ENCODE results near the gene PLCXD1.
"Not testable (repeated sequence)": the region's sequence is repeated elsewhere in the genome, so short reads cannot be mapped to it uniquely, and the experiment has no call there.

The PLCXD1 gene, protein sequence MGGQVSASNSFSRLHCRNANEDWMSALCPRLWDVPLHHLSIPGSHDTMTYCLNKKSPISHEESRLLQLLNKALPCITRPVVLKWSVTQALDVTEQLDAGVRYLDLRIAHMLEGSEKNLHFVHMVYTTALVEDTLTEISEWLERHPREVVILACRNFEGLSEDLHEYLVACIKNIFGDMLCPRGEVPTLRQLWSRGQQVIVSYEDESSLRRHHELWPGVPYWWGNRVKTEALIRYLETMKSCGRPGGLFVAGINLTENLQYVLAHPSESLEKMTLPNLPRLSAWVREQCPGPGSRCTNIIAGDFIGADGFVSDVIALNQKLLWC

DNA sequence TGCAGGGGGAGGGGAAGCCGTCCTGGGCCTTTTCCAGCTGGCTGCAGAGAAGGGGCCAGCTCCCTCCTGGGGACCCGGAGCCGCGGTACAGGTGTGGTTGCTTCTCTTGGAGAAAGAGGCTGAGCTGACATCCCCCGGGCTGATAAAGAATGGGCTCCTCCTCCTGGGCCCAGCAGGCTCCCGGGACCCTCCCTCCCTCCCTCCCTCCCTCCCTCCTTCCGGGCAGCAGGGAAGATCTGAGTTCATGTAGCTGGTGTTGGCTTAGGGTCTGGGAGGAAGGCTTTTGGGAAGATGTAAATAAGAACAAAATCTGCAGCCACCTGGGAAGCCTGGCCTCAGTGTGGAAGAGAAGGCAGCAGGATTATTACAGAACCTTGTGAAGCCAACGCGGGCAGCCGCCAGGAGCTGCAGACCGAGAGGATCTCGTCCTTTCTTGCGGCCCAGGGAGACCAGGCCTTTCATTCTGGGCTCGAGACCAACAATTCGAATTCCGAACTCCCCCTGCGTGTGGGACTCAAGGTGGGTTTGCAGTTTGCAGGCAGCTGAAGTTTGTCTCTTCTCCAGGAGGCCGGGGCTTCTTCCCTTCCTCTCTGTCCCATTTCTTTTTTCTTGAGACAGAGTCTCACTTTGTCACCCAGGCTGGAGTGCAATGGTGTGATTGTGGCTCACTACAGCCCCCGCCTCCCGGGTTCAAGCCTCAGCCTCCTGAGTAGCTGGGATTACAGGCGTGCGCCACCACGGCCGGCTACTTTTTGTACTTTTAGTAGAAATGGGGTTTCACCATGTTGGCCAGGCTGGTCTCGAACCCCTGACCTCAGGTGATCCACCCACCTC is at the start of gene PLCXD1:
Gene PLCXD1, plus strand, starts transcription at position 216 of the 834 bp plus-strand sequence. CDS start 2,807 bp downstream, outside the sequence.
- peak; percentile 62 for DNase-seq

DNA sequence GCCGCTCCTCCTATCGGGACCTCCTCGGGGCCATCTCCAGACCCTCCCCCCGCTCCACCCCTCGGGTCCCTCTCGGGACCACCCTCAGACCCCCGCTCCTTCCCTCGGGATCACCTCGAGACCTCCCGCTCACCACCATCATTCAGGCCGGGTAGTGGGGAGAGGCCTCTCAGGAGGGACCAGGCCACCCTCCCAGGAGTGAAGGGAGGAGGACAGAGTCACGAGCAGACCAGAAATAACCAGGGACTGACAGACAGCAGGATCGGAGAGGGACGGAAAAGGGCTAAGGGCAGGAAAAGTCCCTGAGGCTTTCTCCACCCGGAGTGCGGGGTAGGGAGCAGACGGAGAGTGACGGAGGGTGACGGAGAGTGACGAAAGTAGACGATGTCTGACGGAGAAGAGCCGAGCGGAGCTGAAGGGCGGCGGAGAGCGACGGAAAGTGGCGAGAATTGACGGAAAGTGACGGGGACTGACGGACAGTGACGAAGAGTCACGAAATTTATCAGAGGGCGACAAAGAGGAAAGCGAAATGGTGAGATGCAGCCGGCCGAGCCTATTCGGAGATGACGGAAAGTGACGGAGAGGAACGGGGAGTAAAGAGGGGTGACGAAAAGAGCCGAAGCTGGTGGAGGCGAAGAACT is 49.4 kb upstream of the PLCXD1 start:
- not testable (repeated sequence) for DNase-seq

DNA sequence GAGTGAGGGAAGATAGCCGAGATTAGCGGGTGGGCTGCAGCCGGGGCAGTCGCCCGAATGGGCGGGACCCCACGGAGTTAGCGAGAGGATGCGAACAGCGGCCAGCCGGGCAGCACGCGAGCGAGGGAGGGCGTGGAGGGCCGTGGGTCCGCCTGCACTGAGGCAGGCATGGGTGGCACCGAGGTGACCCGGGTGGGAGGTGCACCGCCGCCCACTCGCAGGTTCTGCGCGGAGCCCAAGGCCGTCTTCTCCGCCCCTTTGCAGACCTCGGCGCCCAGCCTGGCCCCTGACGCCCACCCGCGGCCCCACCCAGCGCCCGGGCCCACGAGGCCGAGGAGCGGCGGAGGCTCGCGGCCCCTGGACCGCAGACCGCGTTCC is 48.9 kb upstream of the PLCXD1 start:
- not testable (repeated sequence) for DNase-seq

DNA sequence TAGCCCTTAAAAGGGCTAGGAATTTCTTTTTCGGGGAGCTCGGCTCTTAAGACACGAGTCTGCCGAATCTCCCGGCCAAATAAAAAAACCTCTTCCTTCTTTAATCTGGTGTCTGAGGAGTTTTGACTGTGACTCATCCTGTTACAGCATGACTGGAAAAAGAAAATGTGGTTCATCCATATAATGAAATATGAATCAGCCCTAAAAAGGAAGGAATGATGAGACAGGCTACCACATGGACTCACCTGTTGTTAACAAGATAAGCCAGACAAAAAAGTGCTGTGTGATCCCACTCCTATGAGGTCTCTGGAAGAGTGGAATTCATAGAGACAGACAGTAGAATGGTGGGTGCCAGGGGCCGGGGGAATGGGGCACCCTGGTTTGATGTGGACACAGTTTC is 45.0 kb upstream of the PLCXD1 start:
- not testable (repeated sequence) for DNase-seq

DNA sequence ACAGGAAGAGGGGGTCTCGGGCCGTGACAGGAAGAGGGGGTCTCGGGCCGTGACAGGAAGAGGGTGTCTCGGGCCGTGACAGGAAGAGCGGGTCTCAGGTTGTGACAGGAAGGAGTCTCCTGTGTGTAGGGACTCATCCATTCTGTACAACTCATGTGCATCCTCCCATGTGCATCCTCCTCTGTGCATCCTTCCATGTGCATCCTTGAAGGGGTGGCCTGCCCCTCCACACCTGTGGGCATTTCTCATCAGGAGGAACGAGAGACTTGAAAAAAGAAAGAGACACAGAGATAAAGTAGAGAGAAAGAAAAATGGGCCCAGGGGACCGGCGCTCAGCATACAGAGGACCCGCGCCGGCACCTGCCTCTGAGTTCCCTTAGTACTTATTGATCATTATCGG is 30.2 kb upstream of the PLCXD1 start:
- peak; percentile 35 for DNase-seq

DNA sequence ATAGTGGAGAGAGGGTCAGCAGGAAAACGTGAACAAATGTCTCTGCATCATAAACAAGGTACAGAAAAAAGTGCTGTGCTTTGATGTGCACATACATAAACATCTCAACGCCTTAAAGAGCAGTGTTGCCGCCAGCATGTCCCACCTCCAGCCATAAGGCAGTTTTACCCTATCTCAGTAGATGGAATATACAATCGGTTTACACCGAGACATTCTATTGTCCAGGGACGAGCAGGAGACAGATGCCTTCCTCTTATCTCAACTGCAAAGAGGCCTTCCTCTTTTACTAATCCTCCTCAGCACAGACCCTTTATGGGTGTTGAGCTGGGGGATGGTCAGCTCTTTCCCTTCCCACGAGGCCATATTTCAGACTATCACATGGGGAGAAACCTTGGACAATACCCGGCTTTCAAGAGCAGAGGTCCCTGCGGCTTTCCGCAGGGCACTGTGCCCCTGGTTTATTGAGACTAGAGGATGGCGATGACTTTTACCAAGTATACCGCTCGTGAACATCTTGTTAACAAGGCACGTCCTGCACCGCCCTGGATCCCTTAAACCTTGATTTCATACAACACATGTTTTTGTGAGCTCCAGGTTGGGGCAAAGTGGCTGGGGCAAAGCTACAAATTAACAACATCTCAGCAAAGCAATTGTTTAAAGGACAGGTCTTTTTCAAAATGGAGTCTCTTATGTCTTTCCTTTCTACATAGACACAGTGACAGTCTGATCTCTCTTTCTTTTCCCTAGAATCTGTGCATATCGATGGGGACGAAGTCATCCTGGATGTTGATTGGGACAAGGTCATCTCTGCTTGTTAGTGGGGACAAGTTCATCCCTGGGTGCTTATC is 29.6 kb upstream of the PLCXD1 start:
- DNase-seq = not testable (repeated sequence)

DNA sequence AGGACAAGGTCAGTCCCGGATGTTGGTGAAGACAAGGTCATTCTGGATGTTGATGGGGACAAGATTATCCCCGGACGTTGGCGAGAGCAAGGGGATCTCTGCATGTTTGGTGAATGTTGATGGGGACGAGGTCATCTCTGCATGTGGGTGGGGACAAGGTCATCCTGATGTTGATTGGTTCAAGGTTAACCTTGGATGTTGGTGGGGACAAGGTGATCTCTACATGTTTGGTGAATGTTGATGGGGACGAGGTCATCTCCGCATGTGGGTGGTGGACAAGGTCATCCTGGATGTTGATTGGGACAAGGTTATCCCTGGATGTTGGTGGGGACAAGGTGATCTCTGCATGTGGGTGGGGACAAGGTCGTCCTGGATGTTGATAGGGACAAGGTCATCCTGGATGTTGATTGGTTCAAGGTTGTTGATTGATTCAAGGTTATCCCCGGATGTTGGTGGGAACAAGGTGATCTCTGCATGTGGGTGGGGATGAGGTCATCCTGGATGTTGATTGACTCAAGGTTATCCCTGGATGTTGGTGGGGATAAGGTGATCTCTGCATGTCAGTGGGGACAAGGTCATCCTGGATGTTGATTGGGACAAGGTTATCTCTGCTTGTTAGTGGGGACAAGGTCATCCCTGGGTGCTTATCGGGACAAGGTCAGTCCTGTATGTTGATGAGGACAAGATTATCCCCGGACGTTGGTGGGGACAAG is 28.8 kb upstream of the PLCXD1 start:
- DNase-seq = no peak

DNA sequence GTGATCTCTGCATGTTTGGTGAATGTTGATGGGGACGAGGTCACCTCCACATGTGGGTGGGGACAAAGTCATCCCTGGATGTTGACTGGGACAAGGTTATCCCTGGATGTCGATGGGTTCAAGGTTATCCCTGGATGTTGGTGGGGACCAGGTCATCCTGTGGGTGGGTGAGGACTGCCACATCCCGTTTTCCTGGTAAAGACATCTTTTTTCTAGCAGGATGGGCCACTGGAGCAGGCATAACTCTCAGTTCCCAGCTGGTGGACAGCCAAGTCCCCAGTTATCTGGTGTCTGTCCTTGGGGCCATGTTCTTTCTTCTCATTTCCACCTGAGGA is 28.3 kb upstream of the PLCXD1 start:
- DNase-seq = no peak

DNA sequence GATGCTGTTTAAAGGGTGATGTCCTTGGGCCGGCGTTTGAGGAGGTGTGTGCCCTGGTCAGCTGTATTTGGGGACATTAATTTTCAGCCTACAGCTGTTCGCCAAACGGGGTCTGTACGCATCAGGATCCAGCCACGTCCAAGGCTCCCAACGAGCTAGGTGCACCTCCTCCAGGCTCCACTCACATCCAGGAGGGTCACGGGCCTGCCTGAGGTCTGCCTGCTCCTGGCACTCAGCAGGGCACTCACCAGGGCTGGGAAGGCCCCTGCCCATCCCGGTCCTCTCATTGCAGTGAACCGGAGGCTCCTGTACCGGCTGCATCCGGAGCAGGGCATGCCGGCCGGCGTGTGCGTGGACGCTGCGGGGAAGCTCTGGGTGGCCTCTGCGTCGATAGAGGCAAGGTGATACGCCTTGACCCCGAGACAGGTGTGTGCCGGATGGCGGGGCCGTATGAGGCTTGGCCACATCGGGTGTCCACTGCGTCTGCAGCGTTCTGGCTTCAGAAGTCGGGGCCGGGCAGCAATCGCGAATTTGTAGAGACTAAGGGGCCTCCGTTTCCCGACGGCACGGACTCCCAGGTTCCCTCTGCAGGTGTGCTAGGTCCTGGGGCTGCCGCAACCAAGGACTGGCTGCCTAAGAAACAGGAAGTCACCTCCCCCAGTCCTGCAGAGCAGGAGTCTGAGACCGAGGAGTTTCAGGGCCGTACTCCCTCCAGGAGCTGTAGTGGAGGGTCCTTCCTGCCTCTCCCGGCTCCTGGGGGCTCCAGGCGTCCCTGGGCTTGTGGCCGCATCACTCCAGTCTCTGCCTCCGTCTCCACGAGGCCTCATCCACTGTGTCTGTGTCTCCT is 27.5 kb upstream of the PLCXD1 start:
- no peak for DNase-seq

DNA sequence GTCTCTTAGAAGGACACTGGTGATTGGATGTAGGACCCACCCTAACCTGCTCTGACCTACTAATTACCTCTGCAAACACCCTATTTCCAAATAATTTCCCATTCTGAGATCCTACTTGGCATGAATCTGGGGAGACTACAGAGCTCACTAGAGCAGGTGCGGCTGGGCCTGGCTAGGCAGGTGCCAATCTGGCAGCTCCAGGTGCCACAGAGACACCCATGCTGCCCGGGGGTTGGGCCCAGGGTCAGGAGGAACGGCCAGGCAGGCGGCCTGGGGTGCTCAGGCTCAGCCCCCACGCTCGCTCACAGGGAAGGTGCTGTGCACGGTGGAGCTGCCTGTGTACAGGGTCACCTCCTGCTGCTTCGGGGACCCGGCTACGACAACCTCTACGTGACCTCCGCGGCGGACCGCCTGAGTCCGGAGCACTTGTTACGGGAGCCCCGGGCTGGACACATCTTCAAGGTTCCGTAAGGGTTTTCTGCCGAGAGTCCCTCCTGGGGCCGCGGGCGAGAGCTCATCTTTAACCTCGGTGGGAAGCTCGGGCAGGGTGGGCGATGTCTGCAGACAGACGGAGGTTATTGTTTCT is 26.5 kb upstream of the PLCXD1 start:
- DNase-seq = no peak

DNA sequence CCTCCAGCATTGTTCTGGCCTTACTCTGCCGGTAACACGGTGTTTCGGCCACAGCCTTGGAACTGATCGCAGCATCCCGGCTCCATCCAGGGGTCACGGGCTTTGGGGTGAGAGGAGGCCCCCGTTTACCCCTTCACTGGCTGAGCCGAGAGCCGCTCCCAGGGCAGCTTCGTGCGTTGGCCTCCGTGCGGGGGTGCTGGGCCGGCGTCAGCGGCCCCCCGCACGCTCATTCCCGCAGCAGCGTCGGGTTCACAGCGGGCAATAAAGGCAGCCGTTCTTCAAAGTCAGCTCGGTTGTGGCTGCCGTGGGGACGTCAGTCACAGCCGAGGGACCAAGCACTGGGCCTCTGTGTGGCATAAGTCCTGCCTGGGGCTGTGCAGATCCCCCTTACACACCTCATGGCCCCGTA is 25.3 kb upstream of the PLCXD1 start:
- no peak for DNase-seq

DNA sequence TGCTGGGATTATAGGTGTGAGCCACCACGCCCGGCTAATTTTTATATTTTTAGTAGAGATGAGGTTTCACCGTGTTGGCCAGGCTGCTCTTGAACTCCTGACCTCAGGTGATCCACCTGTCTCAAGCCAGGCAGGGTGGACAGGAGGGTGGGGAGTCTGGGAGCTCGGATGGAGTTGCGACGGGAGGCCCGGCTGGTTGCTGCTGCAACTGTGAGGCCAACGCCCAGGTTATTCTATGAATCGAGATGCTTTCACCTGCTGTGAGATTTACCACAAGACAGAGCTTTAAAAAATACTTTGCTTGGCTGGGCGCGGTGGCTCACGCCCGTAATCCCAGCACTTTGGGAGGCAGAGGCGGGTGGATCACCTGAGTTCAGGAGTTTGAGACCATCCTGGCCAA is 24.1 kb upstream of the PLCXD1 start:
- not testable (repeated sequence) for DNase-seq

DNA sequence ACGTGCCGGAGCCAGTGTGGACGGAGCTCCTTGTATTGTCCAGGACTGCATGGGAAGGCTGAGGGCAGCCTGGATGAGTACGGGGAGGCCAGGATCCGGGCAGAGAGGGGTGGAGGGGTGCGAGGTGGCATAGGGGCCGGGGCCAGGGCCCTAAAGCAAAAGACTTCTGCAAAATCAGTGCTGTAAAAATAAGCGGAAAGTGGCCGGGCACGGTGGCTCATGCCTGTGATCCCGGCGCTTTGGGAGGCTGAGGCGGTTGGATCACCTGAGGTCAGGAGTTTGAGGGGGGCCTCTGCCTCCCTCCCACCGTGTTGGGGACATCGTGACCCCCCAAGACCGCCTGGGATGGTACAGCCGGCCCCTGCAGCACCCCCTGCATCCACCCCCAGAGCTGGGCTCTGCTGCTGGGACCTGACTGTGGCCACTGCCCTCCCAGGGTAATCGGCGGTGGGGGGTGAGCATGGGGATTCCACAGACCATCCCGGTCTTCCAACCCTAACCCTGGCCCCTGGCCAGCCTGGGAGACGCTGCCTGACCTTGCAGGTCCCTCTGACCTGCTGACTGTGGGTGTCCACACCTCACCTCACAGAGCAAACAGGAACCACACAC is 23.4 kb upstream of the PLCXD1 start:
- no peak for DNase-seq

DNA sequence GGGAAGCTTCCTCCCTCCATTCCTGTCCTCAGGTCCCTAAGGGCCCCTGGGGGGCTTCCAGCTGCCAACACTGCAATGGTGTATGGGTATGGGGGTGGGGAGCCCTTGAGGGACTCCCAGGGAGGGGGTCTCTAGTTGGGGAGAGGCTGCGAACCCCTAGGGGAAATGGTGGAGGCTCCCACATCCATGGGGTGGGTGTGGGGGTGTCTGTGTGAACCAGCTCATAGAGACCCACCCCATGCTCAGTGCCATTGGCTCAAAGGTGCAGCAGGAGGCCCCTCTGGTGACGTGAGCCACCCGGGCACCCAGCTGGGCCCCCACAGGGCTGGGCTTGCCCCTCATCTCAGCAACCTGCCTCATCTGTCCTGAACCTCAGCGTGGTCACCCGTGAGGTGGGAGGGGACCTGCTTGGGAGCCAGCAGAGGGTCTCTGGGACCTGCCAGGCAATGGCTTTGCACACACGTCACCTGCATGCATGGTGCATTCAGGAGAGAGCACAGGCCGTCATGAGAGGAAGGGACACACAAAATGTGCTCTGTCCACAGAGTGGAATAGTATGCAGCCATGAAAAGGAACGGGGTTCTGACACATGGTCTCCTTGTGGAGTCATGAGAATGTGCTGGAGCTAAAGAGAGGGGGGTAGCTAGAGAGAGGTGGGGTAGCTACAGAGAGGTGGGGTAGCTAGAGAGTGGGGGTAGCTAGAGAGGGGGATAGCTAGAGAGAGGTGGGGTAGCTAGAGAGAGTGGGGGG is 22.7 kb upstream of the PLCXD1 start:
- DNase-seq = no peak

DNA sequence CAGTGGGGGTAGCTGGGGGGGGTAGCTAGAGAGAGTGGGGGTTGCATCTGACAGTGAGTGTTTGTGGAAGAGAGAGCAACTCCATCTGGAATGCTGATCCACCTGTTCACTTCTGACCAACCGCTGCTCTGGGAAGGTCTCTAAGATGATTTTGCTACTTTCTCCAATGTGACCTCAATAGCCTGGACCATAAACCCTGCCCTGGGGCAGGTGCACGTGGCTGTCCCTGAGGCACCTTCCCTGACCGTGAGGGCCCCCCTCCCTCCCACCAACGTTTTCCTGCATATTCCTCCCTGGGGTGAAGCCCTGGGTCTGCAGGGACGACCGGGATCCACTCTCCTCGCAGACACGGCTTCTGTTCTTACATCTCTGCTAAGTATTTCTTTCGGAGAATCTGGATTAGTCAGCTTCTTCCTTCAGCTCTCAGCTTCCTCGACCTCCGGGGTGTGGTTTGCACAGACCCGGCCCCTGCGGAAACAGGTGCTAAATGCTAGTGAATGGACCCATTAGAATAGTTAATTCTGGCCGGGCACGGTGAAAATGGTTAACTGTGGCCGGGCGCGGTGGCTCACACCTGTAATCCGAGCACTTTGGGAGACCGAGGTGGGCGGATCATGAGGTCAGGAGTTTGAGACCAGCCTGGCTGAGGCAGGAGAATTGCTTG is 21.4 kb upstream of the PLCXD1 start:
- no peak for DNase-seq

DNA sequence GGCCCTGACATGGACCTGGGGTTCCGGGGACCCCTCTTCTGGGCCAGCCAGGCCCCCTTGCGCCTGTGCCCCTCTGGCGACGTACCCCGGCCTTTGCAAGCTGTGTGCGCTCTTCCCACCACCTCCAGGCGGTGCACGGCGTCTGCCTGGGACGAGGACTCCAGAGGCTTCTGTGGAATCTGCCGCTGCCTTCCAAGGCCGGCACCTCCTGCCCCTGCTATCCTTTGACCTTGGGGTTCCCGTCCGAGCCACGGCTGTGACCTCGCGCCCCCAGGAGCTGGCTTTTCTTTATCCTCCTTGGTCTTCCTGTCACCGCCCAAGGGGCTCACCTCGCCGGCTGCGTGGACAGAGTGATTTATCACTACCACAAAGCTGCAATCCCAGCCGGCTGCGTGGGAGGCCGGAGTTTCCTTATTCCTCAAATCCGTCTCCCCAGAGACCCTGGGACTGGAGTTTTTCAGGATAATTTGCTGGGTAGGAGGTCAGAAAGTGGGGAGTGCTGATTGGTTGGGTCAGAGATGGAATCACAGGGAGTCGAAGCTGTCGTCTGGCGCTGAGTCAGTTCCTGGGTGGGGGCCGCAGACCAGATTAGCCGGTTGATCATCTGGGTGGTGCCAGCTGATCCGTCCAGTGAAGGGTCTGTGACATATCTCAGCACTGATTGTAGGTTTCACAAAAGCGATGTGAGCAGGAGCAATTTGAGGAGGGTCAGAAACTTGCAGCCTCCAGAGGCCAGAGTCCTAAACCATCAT is 19.8 kb upstream of the PLCXD1 start:
- no peak for DNase-seq

DNA sequence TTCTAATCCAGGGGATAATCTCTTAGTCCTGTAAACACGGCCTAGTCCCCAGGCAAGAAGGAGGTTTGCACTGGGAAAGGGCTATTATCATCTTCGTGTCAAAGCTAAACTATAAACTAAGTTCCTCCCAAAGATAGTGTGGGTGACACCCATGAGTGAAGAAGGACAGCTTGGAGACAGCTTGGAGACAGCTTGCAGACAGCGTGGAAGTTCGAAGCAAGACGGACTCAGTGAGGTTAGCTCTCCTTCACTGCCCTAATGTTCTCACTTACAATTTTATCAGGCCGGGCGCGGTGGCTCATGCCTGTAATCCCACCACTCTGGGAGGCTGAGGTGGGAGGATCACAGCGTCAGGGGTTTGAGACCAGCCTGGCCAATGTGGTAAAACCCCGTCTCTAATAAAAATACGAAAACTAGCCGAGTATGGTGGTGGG is 19.2 kb upstream of the PLCXD1 start:
- no peak for DNase-seq

DNA sequence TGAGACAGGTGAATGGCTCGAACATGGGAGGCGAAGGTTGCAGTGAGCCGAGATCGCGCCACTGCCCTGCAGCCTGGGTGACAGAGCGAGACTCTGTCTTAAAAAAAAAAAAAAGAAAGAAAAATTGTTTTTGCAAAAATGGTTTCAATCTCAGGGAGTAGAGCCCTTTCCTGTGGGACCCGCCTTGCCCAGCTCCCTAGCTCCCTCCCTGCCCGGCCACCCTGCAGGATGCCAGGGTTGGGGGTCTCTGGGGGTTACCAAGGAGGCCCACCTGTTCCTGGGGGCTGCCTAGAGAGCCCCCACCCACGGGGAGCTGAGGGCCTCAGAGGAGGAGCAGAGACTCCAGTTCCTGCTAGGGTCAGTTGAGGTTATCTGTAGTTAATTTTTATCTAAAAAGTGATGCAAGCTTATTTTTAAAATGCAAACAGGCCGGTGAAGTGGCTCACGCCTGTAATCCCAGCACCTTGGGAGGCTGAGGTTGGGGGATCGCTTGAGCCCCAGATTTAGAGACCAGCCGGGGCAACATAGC is 18.7 kb upstream of the PLCXD1 start:
- DNase-seq = no peak

Measured in stimulated activated CD8-positive, alpha-beta memory T cell treated with anti-CD3 and anti-CD28 coated beads, Interleukin-4, amount 100 ng/mL, for 48 hours (primary cell).